Effector memory CD8-positive, alpha-beta T cell (primary cell): ENCODE data around the gene SNTB2.
"Not testable (repeated sequence)": the region's sequence is repeated elsewhere in the genome, so short reads cannot be mapped to it uniquely, and the experiment has no call there.

Experiments
- ATAC-seq: fragments of 150-1000 bp; cut with Tn5 transposase; replicated peaks from 2 replicates; pipeline ENCODE4 v1.10.0; 2021; ENCODE audit warnings: mild to moderate bottlenecking, moderate library complexity
- DNase-seq, 3 experiments: peaks; one replicate each; pipeline ENCODE4 v3.0.0; 2021
- H3K27ac Mint-ChIP-seq, 2 donors: one replicate each; pipeline ENCODE4 v1.8.0; 2022; ENCODE audit warnings: mild to moderate bottlenecking in 2 of 2, mixed read lengths in 2 of 2, moderate library complexity in 2 of 2
- H3K27me3 Mint-ChIP-seq, 2 donors: one replicate each; pipeline ENCODE4 v1.8.0; 2022; ENCODE audit warnings: mixed read lengths in 2 of 2
- H3K36me3 Mint-ChIP-seq: one replicate; pipeline ENCODE4 v1.8.0; 2022; ENCODE audit warnings: mild to moderate bottlenecking, moderate library complexity, mixed read lengths; ENCODE audit not compliant: insufficient read depth
- H3K4me1 Mint-ChIP-seq, 2 donors: one replicate each; pipeline ENCODE4 v1.8.0; 2022; ENCODE audit warnings: low read depth in 2 of 2, mixed read lengths in 2 of 2
- H3K4me3 Mint-ChIP-seq, 2 donors: one replicate each; pipeline ENCODE4 v1.8.0; 2022; ENCODE audit warnings: mild to moderate bottlenecking in 2 of 2, mixed read lengths in 2 of 2, moderate library complexity in 2 of 2
- H3K9me3 Mint-ChIP-seq, 2 donors: one replicate each; pipeline ENCODE4 v1.8.0; 2022; ENCODE audit warnings: mixed read lengths in 2 of 2

The SNTB2 gene

DNA sequence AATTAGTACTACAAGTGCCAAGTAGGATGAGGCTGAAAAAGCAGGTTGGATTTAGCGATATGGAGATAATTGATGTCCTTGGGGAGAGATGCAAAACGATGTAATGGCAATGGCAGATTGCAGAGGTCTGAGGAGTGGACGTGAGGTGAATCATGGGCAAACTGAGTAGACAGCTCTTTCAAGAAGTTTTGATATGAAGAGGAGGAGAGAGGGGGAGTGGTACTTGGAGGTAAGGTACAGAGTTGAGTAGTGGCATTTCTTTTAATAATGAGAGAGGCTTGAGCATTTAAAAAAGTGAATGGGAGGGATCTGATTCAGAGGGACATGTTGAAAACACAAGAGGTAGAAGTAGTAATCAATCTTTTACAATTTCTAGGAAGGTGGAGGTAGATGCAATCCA, 106.4 kb downstream of the SNTB2 start:
- ATAC-seq, result no peak
- Mint-ChIP-seq H3K9me3 (no peaks in the 10 kb centered on the region), H3K36me3 (peaks cover 4% of the 10 kb centered on the region), H3K4me3 (no peak overlapping the region), H3K27me3 (no peaks in the 10 kb centered on the region), H3K27ac (no peak overlapping the region), H3K4me1 (no peaks in the 10 kb centered on the region)
- no peak for DNase-seq

DNA sequence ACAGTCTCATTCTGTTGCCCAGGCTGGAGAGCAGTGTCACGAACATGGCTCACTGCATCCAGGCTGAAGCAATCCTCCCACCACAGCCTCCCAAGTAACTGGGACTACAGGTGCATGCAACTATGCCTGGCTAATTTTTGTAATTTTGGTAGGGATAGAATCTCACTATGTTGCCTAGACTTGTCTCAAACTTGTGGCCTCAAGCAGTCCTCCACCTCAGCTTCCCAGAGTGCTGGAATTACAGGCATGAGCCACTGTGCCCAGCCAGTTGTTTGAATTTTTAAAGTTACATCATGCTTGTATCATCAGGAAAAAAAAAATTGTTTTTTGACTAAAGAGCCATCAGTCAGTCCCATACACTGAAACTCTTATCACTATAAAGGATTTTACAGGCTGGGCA, 107.1 kb downstream of the SNTB2 start:
- H3K27me3 Mint-ChIP-seq, result no peaks in the 10 kb centered on the region
- H3K9me3 Mint-ChIP-seq, result no peaks in the 10 kb centered on the region
- H3K4me1 Mint-ChIP-seq, result no peaks in the 10 kb centered on the region
- peaks cover 8% of the 10 kb centered on the region for H3K36me3 Mint-ChIP-seq
- no peak overlapping the region for H3K27ac Mint-ChIP-seq
- ATAC-seq (no peak), DNase-seq (no peak)
- H3K4me3 Mint-ChIP-seq, result no peak overlapping the region

GRCh38 chr16:69296771-69297170, 109.8 kb downstream of the SNTB2 start:
- not testable (repeated sequence) for H3K4me1 Mint-ChIP-seq, H3K4me3 Mint-ChIP-seq, H3K9me3 Mint-ChIP-seq, ATAC-seq, H3K27me3 Mint-ChIP-seq, DNase-seq
- peak overlapping the region in 1 of 2 donors; percentile 54 for H3K27ac Mint-ChIP-seq
- peaks cover 30% of the 10 kb centered on the region for H3K36me3 Mint-ChIP-seq

GRCh38 chr16:69298261-69298660, 111.3 kb downstream of the SNTB2 start:
- Mint-ChIP-seq H3K4me3 (no peak overlapping the region), H3K4me1 (no peaks in the 10 kb centered on the region), H3K36me3 (peaks cover 30% of the 10 kb centered on the region), H3K9me3 (no peaks in the 10 kb centered on the region), H3K27ac (peak overlapping the region in 1 of 2 donors; percentile 49), H3K27me3 (no peaks in the 10 kb centered on the region)
- ATAC-seq (no peak), DNase-seq (no peak)

DNA sequence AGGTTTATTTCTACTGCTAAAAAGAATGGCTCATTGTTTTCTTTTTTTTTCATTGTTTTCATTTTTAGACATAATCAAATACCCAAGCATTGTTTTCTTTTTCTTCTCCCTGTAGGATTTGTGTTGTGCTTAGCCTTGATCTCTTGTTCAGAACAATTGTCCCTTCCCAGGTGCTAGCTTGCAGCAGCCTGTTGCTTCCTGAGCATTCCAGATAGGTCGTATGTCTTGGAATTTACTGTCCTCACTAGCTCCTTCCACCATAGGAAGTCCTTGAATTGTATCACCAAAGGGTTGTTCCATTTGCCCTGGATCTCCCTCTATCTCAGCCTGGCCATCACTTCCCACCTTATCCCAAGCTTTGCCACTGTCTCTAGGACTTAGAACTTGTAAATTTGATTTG, 114.2 kb downstream of the SNTB2 start:
- Mint-ChIP-seq H3K27me3 (no peaks in the 10 kb centered on the region), H3K4me1 (no peaks in the 10 kb centered on the region), H3K9me3 (no peaks in the 10 kb centered on the region), H3K27ac (peak overlapping the region in 1 of 2 donors; percentile 38), H3K36me3 (peaks cover 27% of the 10 kb centered on the region), H3K4me3 (no peak overlapping the region)
- DNase-seq (no peak), ATAC-seq (no peak)

DNA sequence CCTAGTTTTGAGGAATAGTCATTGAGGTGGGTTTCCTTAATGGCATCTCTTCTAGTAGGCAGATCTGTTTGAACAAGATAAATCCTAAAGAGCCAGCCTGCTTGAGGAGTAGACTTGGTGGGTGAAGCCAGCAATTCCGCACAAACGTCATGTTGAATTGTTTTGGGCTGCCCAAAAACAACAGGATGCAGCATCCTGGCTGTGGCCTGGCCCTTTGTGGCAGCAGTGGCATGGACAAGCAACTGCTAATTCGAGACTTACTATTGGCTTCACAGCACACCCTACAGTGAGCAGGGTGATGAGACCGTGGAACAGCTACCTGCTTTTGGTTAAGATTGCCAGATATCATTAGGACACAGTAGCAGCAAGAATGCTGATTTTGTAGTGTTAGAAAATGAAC, 114.9 kb downstream of the SNTB2 start:
- Mint-ChIP-seq H3K36me3 (peaks cover 27% of the 10 kb centered on the region), H3K4me3 (no peak overlapping the region), H3K4me1 (no peaks in the 10 kb centered on the region), H3K9me3 (no peaks in the 10 kb centered on the region), H3K27me3 (no peaks in the 10 kb centered on the region), H3K27ac (no peak overlapping the region)
- ATAC-seq (no peak), DNase-seq (no peak)

- no peaks in the 10 kb centered on the region for H3K27me3 Mint-ChIP-seq
- H3K36me3 Mint-ChIP-seq, result peaks cover 27% of the 10 kb centered on the region
- no peak overlapping the region for H3K27ac Mint-ChIP-seq
- DNase-seq (no peak), ATAC-seq (no peak)
- H3K4me1 Mint-ChIP-seq, result no peaks in the 10 kb centered on the region
- H3K4me3 Mint-ChIP-seq, result no peak overlapping the region
- H3K9me3 Mint-ChIP-seq, result no peaks in the 10 kb centered on the region
Measured at GRCh38 chr16:69302301-69302700, 115.3 kb downstream of the SNTB2 start.

- Mint-ChIP-seq H3K27me3 (no peaks in the 10 kb centered on the region), H3K4me1 (peaks cover 4 to 6% of the 10 kb centered on the region in 2 donors), H3K36me3 (peaks cover 15% of the 10 kb centered on the region), H3K27ac (no peak overlapping the region), H3K9me3 (no peaks in the 10 kb centered on the region), H3K4me3 (no peak overlapping the region)
- DNase-seq (no peak), ATAC-seq (no peak)
Measured at GRCh38 chr16:69306031-69306430, 119.1 kb downstream of the SNTB2 start.

- DNase-seq, result no peak
- Mint-ChIP-seq H3K9me3 (no peaks in the 10 kb centered on the region), H3K36me3 (peaks cover 12% of the 10 kb centered on the region), H3K4me3 (no peak overlapping the region), H3K27ac (no peak overlapping the region), H3K4me1 (peaks cover 8 to 11% of the 10 kb centered on the region in 2 donors), H3K27me3 (no peaks in the 10 kb centered on the region)
- ATAC-seq, result no peak
Measured at GRCh38 chr16:69307091-69307490, 120.1 kb downstream of the SNTB2 start.

DNA sequence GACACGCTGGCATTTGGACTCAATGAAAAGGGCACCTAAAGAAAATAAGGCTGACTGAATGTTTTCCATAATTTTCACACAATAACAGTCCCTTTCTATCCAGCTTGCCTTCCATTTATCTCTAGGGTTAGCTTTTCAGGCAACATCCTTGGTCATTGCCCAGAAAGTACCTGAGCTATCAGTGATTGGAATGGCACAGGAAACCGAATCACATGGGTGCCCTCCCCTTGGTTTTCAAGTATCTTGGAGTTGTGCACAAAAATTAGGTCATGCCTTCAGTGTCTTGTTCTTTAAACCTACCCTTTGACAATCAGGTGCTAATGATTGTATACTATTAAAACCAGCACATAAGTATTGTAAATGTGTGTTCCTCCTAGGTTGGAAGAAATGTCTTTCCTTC, 120.9 kb downstream of the SNTB2 start:
- Mint-ChIP-seq H3K36me3 (peaks cover 13% of the 10 kb centered on the region), H3K27ac (no peak overlapping the region), H3K4me1 (peaks cover 11 to 13% of the 10 kb centered on the region in 2 donors), H3K9me3 (no peaks in the 10 kb centered on the region), H3K4me3 (no peak overlapping the region), H3K27me3 (no peaks in the 10 kb centered on the region)
- DNase-seq, result no peak
- no peak for ATAC-seq

- no peak for ATAC-seq
- peak overlapping the region; percentile 13 to 62 for H3K4me3 Mint-ChIP-seq
- no peaks in the 10 kb centered on the region for H3K27me3 Mint-ChIP-seq
- H3K4me1 Mint-ChIP-seq, result peaks cover 18 to 25% of the 10 kb centered on the region in 2 donors
- H3K36me3 Mint-ChIP-seq, result peaks cover 22% of the 10 kb centered on the region
- no peaks in the 10 kb centered on the region for H3K9me3 Mint-ChIP-seq
- no peak for DNase-seq
- H3K27ac Mint-ChIP-seq, result peak overlapping the region in 1 of 2 donors; percentile 4
Measured at GRCh38 chr16:69309316-69309715, 122.4 kb downstream of the SNTB2 start.

DNA sequence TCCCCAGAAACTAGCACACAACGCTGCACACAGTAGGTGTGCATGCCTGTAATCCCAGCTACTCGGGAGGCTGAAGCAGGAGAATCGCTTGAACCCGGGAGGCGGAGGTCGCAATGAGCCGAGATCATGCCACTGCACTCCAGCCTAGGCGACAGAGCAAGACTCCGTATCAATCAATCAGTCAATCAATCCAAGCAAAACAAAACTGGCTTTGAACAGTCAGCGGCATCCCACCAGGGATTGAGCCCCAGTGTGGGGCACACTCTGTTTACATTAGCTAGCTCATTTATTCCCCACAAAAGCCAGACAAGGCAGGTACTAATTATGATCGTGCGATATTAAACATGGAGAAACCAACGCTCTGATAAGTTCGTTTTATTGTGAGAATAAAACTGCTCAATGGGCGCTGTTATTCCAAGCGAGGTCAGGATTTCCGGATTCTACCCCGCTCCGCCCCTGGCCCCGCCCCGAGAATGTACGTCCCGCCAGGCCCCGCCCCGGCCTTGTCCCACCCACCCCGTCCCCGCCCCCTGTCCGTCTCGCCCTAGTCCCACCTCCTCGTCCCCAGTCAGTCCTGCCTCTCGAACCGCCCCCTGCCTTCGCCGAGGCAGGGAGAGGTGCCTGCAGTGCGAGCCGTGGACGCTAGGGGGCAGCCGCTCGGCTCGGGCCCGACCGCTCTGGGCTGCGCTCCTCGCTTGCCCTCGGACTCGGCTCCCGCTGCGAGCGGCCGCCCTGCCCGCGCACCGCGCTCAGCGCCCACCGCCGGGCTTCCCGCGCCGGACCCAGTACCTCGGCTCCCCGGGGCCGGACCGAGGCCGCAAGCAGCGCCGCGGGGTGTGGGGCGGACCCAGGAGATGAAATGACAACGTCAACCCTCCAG, 123.9 kb downstream of the SNTB2 start, which contains the start of gene VPS4A:
Gene VPS4A, plus strand, starts transcription at position 698 of the 880 bp plus-strand sequence. Its CDS starts 162 bp downstream, at position 860.
- peak; percentile 96 for ATAC-seq
- H3K4me1 Mint-ChIP-seq, result peaks cover 21 to 25% of the 10 kb centered on the region in 2 donors
- H3K9me3 Mint-ChIP-seq, result no peaks in the 10 kb centered on the region
- H3K27me3 Mint-ChIP-seq, result no peaks in the 10 kb centered on the region
- peaks cover 34% of the 10 kb centered on the region for H3K36me3 Mint-ChIP-seq
- peak within 1 kb of the TSS; percentile 89 to 91 for H3K27ac Mint-ChIP-seq
- DNase-seq, result peak; percentile 98 to 99 (median 99)
- peak within 1 kb of the TSS; percentile 92 to 97 for H3K4me3 Mint-ChIP-seq

DNA sequence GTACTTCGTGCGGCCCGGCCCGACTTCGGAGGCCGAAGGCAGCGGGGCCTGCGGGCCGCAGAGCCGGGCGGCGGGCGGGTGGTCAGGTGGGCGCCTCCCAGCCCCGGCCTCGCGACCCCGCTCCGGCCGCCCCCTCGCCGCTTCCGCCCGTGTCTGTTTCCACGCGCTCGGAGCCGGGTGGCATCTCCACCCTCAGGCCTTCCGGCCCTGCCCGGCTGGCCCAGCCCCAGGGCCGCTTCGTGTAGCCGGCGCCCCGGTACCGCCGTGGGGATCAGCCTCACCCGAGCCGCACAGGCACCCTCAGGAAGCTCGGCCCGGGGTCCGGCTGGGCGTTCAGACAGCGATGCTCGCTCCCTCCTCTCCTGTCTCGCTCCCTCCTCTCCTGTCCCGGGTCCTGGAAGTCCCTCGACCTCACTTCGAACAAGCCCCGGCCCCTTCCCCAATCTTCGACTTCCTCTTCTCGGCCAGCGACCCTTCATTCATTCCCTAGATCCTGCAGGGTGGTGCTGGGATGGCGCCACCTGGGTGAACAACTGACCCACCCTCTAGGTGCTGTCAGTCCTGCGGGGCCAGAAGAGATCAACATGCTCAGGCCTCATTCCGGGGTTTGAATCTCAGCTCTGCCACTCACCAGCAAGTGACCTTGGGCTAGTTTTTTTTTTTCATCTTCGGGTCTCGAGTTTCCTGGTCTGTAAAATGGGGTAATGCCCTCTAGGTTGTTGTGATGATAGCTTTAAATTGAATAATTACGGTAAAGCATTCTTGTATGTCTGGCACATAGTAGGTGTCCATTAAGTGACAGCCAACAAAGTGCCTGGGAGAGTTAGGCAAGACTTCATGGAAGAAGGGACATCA, 124.8 kb downstream of the SNTB2 start:
- no peaks in the 10 kb centered on the region for H3K27me3 Mint-ChIP-seq

More for the DNA sequence above, 124.8 kb downstream of the SNTB2 start:
- DNase-seq (peak in 2 of 3 experiments; percentile 23 to 29), ATAC-seq (peak; percentile 46)
- H3K4me1 Mint-ChIP-seq, result peaks cover 23 to 25% of the 10 kb centered on the region in 2 donors
- H3K36me3 Mint-ChIP-seq, result peaks cover 39% of the 10 kb centered on the region
- H3K27ac Mint-ChIP-seq, result peak overlapping the region; percentile 89 to 91
- H3K4me3 Mint-ChIP-seq, result peak overlapping the region; percentile 92 to 97
- no peaks in the 10 kb centered on the region for H3K9me3 Mint-ChIP-seq
